ENCODE measurements around the gene ZBTB7C. TPM values are rescaled to one million over a fixed set of nuclear protein-coding genes. Genes with fewer than 3 reads are reported as not detected.

The ZBTB7C gene
- total and polyA plus RNA-seq, 2 of the 8 experiments (the other 6 are each of a cell fraction or from before 2014, with no cell fraction given), result 0.15 to 0.45 TPM

DNA sequence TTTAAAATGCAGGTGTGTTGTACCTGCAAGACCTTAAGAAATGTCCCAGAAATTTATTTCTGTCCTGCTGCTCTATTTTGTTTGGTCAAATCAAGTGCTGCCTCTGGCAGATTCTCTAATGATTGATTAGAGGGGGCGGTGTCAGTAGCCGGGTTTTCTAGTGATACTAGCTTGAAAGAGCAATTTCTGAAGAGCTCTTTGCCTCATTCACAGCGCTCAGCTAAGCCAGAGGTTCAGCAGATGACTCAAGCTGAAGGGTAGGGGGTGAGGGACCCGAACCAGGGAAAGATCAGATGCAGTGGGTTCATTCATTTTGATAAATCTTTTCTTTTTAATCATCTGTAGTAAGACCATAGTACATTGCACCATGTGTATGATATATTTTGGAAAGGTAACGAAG lies 15.0 kb downstream of the ZBTB7C start (continued):
- TF ChIP-seq, protein P1, sequence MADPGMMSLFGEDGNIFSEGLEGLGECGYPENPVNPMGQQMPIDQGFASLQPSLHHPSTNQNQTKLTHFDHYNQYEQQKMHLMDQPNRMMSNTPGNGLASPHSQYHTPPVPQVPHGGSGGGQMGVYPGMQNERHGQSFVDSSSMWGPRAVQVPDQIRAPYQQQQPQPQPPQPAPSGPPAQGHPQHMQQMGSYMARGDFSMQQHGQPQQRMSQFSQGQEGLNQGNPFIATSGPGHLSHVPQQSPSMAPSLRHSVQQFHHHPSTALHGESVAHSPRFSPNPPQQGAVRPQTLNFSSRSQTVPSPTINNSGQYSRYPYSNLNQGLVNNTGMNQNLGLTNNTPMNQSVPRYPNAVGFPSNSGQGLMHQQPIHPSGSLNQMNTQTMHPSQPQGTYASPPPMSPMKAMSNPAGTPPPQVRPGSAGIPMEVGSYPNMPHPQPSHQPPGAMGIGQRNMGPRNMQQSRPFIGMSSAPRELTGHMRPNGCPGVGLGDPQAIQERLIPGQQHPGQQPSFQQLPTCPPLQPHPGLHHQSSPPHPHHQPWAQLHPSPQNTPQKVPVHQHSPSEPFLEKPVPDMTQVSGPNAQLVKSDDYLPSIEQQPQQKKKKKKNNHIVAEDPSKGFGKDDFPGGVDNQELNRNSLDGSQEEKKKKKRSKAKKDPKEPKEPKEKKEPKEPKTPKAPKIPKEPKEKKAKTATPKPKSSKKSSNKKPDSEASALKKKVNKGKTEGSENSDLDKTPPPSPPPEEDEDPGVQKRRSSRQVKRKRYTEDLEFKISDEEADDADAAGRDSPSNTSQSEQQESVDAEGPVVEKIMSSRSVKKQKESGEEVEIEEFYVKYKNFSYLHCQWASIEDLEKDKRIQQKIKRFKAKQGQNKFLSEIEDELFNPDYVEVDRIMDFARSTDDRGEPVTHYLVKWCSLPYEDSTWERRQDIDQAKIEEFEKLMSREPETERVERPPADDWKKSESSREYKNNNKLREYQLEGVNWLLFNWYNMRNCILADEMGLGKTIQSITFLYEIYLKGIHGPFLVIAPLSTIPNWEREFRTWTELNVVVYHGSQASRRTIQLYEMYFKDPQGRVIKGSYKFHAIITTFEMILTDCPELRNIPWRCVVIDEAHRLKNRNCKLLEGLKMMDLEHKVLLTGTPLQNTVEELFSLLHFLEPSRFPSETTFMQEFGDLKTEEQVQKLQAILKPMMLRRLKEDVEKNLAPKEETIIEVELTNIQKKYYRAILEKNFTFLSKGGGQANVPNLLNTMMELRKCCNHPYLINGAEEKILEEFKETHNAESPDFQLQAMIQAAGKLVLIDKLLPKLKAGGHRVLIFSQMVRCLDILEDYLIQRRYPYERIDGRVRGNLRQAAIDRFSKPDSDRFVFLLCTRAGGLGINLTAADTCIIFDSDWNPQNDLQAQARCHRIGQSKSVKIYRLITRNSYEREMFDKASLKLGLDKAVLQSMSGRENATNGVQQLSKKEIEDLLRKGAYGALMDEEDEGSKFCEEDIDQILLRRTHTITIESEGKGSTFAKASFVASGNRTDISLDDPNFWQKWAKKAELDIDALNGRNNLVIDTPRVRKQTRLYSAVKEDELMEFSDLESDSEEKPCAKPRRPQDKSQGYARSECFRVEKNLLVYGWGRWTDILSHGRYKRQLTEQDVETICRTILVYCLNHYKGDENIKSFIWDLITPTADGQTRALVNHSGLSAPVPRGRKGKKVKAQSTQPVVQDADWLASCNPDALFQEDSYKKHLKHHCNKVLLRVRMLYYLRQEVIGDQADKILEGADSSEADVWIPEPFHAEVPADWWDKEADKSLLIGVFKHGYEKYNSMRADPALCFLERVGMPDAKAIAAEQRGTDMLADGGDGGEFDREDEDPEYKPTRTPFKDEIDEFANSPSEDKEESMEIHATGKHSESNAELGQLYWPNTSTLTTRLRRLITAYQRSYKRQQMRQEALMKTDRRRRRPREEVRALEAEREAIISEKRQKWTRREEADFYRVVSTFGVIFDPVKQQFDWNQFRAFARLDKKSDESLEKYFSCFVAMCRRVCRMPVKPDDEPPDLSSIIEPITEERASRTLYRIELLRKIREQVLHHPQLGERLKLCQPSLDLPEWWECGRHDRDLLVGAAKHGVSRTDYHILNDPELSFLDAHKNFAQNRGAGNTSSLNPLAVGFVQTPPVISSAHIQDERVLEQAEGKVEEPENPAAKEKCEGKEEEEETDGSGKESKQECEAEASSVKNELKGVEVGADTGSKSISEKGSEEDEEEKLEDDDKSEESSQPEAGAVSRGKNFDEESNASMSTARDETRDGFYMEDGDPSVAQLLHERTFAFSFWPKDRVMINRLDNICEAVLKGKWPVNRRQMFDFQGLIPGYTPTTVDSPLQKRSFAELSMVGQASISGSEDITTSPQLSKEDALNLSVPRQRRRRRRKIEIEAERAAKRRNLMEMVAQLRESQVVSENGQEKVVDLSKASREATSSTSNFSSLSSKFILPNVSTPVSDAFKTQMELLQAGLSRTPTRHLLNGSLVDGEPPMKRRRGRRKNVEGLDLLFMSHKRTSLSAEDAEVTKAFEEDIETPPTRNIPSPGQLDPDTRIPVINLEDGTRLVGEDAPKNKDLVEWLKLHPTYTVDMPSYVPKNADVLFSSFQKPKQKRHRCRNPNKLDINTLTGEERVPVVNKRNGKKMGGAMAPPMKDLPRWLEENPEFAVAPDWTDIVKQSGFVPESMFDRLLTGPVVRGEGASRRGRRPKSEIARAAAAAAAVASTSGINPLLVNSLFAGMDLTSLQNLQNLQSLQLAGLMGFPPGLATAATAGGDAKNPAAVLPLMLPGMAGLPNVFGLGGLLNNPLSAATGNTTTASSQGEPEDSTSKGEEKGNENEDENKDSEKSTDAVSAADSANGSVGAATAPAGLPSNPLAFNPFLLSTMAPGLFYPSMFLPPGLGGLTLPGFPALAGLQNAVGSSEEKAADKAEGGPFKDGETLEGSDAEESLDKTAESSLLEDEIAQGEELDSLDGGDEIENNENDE (IDR thresholded peaks at IDR 0.05; ENCODE audit: insufficient replicate concordance, low read length), result no peak
- no peak for TF ChIP-seq RAD21 (IDR thresholded peaks at IDR 0.05 in 1 of 2, conservative IDR thresholded peaks at IDR 0.05 in 1 of 2; ENCODE audit: low read depth in 2 of 2, low read length in 2 of 2)
- no peak for TF ChIP-seq SIRT6 (IDR thresholded peaks at IDR 0.05; ENCODE audit: low read length)
- no peak for TF ChIP-seq RBBP5 (IDR thresholded peaks at IDR 0.05; ENCODE audit: borderline replicate concordance, low read depth, low read length)
- TF ChIP-seq JUND (IDR thresholded peaks at IDR 0.05; ENCODE audit: low read length), result no peak
- TF ChIP-seq, protein P2, sequence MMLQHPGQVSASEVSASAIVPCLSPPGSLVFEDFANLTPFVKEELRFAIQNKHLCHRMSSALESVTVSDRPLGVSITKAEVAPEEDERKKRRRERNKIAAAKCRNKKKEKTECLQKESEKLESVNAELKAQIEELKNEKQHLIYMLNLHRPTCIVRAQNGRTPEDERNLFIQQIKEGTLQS (IDR thresholded peaks at IDR 0.05; ENCODE audit: insufficient read depth, low read depth, low read length), result no peak
- TF ChIP-seq CREB1 (IDR thresholded peaks at IDR 0.05), result no peak
- TF ChIP-seq SRF (IDR thresholded peaks at IDR 0.05; ENCODE audit: low read depth, low read length), result no peak
- TF ChIP-seq CHD2 (IDR thresholded peaks at IDR 0.05; ENCODE audit: low read length), result no peak
- TF ChIP-seq, protein P3, sequence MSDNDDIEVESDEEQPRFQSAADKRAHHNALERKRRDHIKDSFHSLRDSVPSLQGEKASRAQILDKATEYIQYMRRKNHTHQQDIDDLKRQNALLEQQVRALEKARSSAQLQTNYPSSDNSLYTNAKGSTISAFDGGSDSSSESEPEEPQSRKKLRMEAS (IDR thresholded peaks at IDR 0.05), result no peak
- no peak for TF ChIP-seq KDM1A (IDR thresholded peaks at IDR 0.05; ENCODE audit: borderline replicate concordance, low read length)
